HepG2 (cell line): ENCODE results near the gene TPRX1. TPM values are rescaled to one million over a fixed set of nuclear protein-coding genes. Genes with fewer than 3 reads are reported as not detected.

Source experiments
- AHR ChIP-seq: IDR thresholded peaks from 2 replicates; pipeline ENCODE4 v1.6.1; 2018; ENCODE audit warnings: missing genetic modification reagents, missing compliant biosample characterization
- ATF6 ChIP-seq: sonication (generic); formaldehyde crosslinking; conservative IDR thresholded peaks from 2 replicates; pipeline ENCODE4 v1.4.0; 2020; ENCODE audit warnings: missing genetic modification reagents
- ATM ChIP-seq: fragments of 450-650 bp; IDR thresholded peaks from 2 replicates; pipeline ENCODE4 v1.7.1; 2017; ENCODE audit warnings: mild to moderate bottlenecking, borderline replicate concordance
- CREM ChIP-seq, 2 experiments: sonication (generic) in 1 of 2; formaldehyde crosslinking in 1 of 2; IDR thresholded peaks; 2 replicates each; pipeline versions ENCODE4 v1.4.0 to v1.6.1; 2016 to 2020; ENCODE audit warnings: antibody characterized with exemption in 1 of 2, mild to moderate bottlenecking in 1 of 2, missing genetic modification reagents in 1 of 2
- GTF2F1 ChIP-seq: fragments of 150-350 bp; IDR thresholded peaks from 2 replicates; pipeline ENCODE4 v1.6.1; 2014; ENCODE audit warnings: low read length
- HBP1 ChIP-seq: IDR thresholded peaks from 2 replicates; pipeline ENCODE4 v1.6.1; 2016; ENCODE audit warnings: low read depth, control low read depth
- HDAC1 ChIP-seq: sonication (generic); formaldehyde crosslinking; IDR thresholded peaks from 2 replicates; pipeline ENCODE4 v1.5.1; 2020; ENCODE audit warnings: mild to moderate bottlenecking, missing genetic modification reagents
- JARID2 ChIP-seq: sonication (generic); formaldehyde crosslinking; IDR thresholded peaks from 2 replicates; pipeline ENCODE4 v1.8.1; 2023; ENCODE audit warnings: missing genetic modification reagents, inconsistent platforms; ENCODE audit not compliant: insufficient replicate concordance
- KLF15 ChIP-seq: sonication (generic); formaldehyde crosslinking; IDR thresholded peaks from 2 replicates; pipeline ENCODE4 v1.8.1; 2023; ENCODE audit warnings: borderline replicate concordance, mild to moderate bottlenecking, inconsistent platforms, missing genetic modification reagents, mixed read lengths
- MED1 ChIP-seq: sonication (generic); formaldehyde crosslinking; IDR thresholded peaks from 2 replicates; pipeline ENCODE4 v1.4.0; 2020; ENCODE audit warnings: missing genetic modification reagents
- MED13 ChIP-seq: sonication (generic); formaldehyde crosslinking; IDR thresholded peaks from 2 replicates; pipeline ENCODE4 v1.5.0; 2020; ENCODE audit warnings: missing genetic modification reagents
- MLLT10 ChIP-seq: sonication (generic); formaldehyde crosslinking; IDR thresholded peaks from 2 replicates; pipeline ENCODE4 v1.4.0; 2020; ENCODE audit warnings: missing genetic modification reagents
- ONECUT2 ChIP-seq: sonication (generic); formaldehyde crosslinking; IDR thresholded peaks from 2 replicates; pipeline ENCODE4 v1.4.0; 2020; ENCODE audit warnings: missing genetic modification reagents
- PPARG ChIP-seq: conservative IDR thresholded peaks from 2 replicates; pipeline ENCODE4 v1.6.1; 2016; ENCODE audit warnings: missing biosample characterization, missing genetic modification reagents
- RXRA ChIP-seq: sonication (generic); formaldehyde crosslinking; IDR thresholded peaks from 2 replicates; pipeline ENCODE4 v1.5.1; 2020; ENCODE audit warnings: missing genetic modification reagents
- SOX5 ChIP-seq: IDR thresholded peaks from 2 replicates; pipeline ENCODE4 v1.6.1; 2016; ENCODE audit warnings: borderline replicate concordance
- TRAFD1 ChIP-seq: sonication (generic); formaldehyde crosslinking; IDR thresholded peaks from 2 replicates; pipeline ENCODE4 v1.5.1; 2020; ENCODE audit warnings: missing genetic modification reagents, mild to moderate bottlenecking, borderline replicate concordance
- ZFAT ChIP-seq: sonication (generic); formaldehyde crosslinking; conservative IDR thresholded peaks from 2 replicates; pipeline ENCODE4 v1.8.1; 2023; ENCODE audit warnings: missing genetic modification reagents, inconsistent platforms
- ZNF383 ChIP-seq: sonication (generic); formaldehyde crosslinking; IDR thresholded peaks from 2 replicates; pipeline ENCODE4 v1.4.0; 2020; ENCODE audit warnings: missing genetic modification reagents, mild to moderate bottlenecking, borderline replicate concordance
- ZNF496 ChIP-seq: sonication (generic); formaldehyde crosslinking; IDR thresholded peaks from 2 replicates; pipeline ENCODE4 v1.8.1; 2023; ENCODE audit warnings: mild to moderate bottlenecking, moderate library complexity, missing genetic modification reagents; ENCODE audit not compliant: insufficient replicate concordance
- ZNF570 ChIP-seq: sonication (generic); formaldehyde crosslinking; IDR thresholded peaks from 2 replicates; pipeline ENCODE4 v1.4.0; 2020; ENCODE audit warnings: mild to moderate bottlenecking, missing genetic modification reagents, borderline replicate concordance
- ZNF746 ChIP-seq: sonication (generic); formaldehyde crosslinking; IDR thresholded peaks from 2 replicates; pipeline ENCODE4 v1.8.0; 2022; ENCODE audit warnings: mild to moderate bottlenecking, missing genetic modification reagents
- ZNF83 ChIP-seq: sonication (generic); formaldehyde crosslinking; IDR thresholded peaks from 2 replicates; pipeline ENCODE4 v1.4.0; 2020; ENCODE audit warnings: missing genetic modification reagents, mild to moderate bottlenecking, borderline replicate concordance
- ZSCAN5A ChIP-seq: sonication (generic); formaldehyde crosslinking; IDR thresholded peaks from 2 replicates; pipeline ENCODE4 v1.8.0; 2022; ENCODE audit warnings: mild to moderate bottlenecking, missing genetic modification reagents, borderline replicate concordance
- polyA plus RNA-seq, 8 experiments: library from polyadenylated mRNA; depleted of rRNA in 3 of 8; stranded (reverse) in 7 of 8; unstranded in 1 of 8; fragments of >200 nt; fragmentation: Illumina TruSeq in 4 of 8; extraction: Trizol in 4 of 8; gene quantifications; 2 replicates each; pipeline versions ENCODE4 v1.2.1 to v1.2.3, GENCODE V29; 2011 to 2016; ENCODE audit warnings: low read depth in 4 of 8, missing spikeins in 1 of 8, mixed read lengths in 1 of 8; ENCODE audit not compliant: insufficient read depth in 1 of 8
- total RNA-seq, 5 experiments: library from RNA; depleted of rRNA; stranded (reverse); fragments of >200 nt; fragmentation: Illumina TruSeq; extraction: Trizol; gene quantifications; 2 replicates each; pipeline ENCODE4 v1.2.3, GENCODE V29; 2016; ENCODE audit warnings: low read depth in 1 of 5

The TPRX1 gene
- total and polyA plus RNA-seq, 2 of the 13 experiments (the other 11 are each of a cell fraction or from before 2014, with no cell fraction given), result not detected

GRCh38 chr19:47765523-47766358, 38.6 kb downstream of the TPRX1 start (continued):
- TF ChIP-seq ZNF570 (CRISPR knock-in tag) (no peak), CREM (IDR thresholded peaks at IDR 0.05) (no peak), CREM (CRISPR knock-in tag; IDR thresholded peaks at IDR 0.05) (no peak), JARID2 (no peak), HDAC1 (no peak), SOX5 (CRISPR knock-in tag) (no peak), RXRA (CRISPR knock-in tag) (peak; percentile 54; the same call in 1 of the 2 replicates), ZSCAN5A (no peak), KLF15 (CRISPR knock-in tag) (no peak), PPARG (no peak), MLLT10 (CRISPR knock-in tag) (no peak), ONECUT2 (CRISPR knock-in tag) (no peak), MED13 (CRISPR knock-in tag) (no peak), ZNF83 (CRISPR knock-in tag) (no peak), GTF2F1 (no peak), ATM (no peak), AHR (0 out of 2 replicates have a peak, but pooled peaks have one; percentile 26), ZNF496 (no peak), ZNF383 (CRISPR knock-in tag) (no peak), TRAFD1 (CRISPR knock-in tag) (no peak), ZFAT (CRISPR knock-in tag) (no peak), ZNF746 (CRISPR knock-in tag) (no peak), HBP1 (CRISPR knock-in tag) (0 out of 2 replicates have a peak, but pooled peaks have one; percentile 63), ATF6 (CRISPR knock-in tag) (no peak), MED1 (no peak)
